ENCODE results near the gene GBX1. TPM values are rescaled to one million over a fixed set of nuclear protein-coding genes. Genes with fewer than 3 reads are reported as not detected.

The GBX1 gene
- total RNA-seq, 2 experiments from 2014 or later: not detected

DNA sequence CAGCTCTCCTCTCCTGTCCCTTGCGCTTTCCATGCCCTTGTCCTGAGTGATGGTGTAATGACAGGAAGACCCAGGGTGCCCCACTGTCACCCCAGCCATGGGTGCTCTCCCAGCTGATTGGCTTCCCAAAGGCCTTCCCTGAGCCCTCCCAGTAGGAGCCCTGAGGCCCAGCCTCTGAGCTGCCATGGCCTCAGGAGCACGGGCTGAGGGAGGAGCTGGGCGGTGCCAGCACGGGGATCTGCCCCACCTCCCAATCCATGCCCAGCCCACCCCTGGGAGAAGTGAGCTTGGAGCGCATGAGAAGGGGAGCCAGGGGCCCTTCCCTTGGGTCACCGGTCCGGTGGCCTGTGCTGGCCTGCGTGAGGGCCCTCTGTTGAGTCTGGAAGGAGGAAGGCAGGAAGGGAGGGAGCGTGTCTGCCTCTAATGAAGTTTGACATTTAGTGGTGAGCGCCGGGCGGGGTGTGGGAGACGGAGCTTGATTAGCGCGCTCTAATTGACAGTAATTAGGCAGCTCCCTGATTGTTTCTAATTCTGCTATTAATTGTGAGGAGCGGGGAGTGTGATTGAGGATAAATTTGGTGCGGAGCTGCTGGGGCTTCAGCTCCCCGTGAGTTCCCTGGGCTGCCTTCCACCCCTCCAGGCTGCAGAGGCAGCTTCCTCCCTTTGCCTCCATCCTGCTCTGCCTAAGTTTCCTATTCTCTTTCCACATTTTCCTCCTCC lies 28.3 kb downstream of the GBX1 start:
- no peaks in the 10 kb centered on the region for H3K4me1 Mint-ChIP-seq (ENCODE audit: low read depth)
- POLR2A ChIA-PET: no interaction called here
- H3K9me3 Mint-ChIP-seq: no peaks in the 10 kb centered on the region
- ATAC-seq: no peak
- intact Hi-C loops (cut with micrococcal nuclease): no loop called here
- no peak overlapping the region for H3K4me3 Mint-ChIP-seq
- DNase-seq: no peak
- no peak overlapping the region for H3K27ac Mint-ChIP-seq
- CTCF ChIA-PET: interaction anchor here (1.2 to 5.3 kb wide), 3 partner anchors 15 to 182 kb away, joined by 3 to 23 read pairs (median 8); no protein-coding TSS in a partner anchor
- no peaks in the 10 kb centered on the region for H3K27me3 Mint-ChIP-seq
- H3K36me3 Mint-ChIP-seq (ENCODE audit: low read depth): peaks cover 2% of the 10 kb centered on the region
- TF ChIP-seq, protein P1, sequence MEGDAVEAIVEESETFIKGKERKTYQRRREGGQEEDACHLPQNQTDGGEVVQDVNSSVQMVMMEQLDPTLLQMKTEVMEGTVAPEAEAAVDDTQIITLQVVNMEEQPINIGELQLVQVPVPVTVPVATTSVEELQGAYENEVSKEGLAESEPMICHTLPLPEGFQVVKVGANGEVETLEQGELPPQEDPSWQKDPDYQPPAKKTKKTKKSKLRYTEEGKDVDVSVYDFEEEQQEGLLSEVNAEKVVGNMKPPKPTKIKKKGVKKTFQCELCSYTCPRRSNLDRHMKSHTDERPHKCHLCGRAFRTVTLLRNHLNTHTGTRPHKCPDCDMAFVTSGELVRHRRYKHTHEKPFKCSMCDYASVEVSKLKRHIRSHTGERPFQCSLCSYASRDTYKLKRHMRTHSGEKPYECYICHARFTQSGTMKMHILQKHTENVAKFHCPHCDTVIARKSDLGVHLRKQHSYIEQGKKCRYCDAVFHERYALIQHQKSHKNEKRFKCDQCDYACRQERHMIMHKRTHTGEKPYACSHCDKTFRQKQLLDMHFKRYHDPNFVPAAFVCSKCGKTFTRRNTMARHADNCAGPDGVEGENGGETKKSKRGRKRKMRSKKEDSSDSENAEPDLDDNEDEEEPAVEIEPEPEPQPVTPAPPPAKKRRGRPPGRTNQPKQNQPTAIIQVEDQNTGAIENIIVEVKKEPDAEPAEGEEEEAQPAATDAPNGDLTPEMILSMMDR (IDR thresholded peaks at IDR 0.05): no peak

DNA sequence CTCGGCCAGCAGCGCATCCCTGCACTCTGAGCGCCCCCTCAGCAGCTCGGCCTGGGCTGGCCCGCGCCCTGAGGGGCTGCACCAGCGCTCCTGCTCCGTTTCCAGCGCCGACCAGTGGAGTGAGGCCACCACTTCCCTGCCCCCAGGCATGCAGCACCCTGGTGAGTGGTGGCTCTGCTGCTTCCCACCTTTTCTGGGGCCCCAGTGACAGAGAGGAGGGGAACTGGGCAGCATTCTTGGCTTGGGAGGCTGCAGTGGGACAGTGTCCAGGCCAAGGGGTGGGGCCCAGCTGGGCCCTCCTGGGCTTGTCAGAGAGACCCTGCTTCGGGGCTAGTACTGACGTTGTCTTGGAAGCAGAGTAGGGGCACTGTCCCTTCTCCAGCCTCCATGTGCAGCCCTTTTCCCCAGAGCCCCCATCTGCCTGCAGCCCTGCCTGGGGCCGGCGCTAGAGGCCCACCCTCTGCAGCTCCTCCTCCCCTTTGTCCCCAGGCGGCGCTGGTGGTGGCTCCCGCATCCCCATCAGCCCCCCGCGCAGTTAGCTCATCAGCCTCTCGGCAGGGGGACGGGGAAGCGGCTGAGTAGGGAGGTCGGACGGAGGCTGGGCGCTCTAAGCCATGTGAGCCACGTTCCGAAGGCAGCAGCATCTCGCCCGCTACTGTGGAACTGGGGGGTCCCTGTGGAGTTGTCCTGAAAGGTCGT lies 29.2 kb downstream of the GBX1 start:
- DNase-seq (no peak), ATAC-seq (no peak)
- TF ChIP-seq, protein P1 (IDR thresholded peaks at IDR 0.05): no peak
- H3K27ac Mint-ChIP-seq: no peak overlapping the region
- ChIA-PET CTCF (interaction anchor here (1.1 to 5.3 kb wide), 5 partner anchors 12 to 28 kb away, joined by 3 to 23 read pairs (median 5); no protein-coding TSS in a partner anchor), POLR2A (no interaction called here)
- no peaks in the 10 kb centered on the region for H3K4me1 Mint-ChIP-seq (ENCODE audit: low read depth)
- H3K9me3 Mint-ChIP-seq: no peaks in the 10 kb centered on the region
- H3K36me3 Mint-ChIP-seq (ENCODE audit: low read depth): peaks cover 2% of the 10 kb centered on the region
- no peak overlapping the region for H3K4me3 Mint-ChIP-seq
- no peaks in the 10 kb centered on the region for H3K27me3 Mint-ChIP-seq
- intact Hi-C loops (cut with micrococcal nuclease): no loop called here

DNA sequence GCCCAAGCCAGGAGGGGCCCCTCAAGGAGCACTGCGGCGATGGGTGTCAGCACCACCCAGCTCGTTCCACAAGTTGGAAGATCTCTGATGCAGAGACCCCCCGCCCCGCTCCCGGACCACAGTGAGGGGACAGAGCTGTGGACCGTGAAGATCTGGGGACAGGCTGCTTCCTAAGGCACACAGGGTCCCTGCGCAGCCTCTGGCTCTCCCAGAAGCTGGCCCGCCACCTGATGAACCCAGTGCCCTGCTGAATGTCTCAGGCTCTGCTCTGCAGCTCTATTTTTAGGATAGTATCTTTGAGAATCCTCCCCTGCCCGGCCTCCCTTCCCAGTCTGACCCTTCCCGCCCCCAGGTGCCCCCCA lies 29.7 kb downstream of the GBX1 start:
- H3K4me1 Mint-ChIP-seq (ENCODE audit: low read depth): no peaks in the 10 kb centered on the region
- no peak overlapping the region for H3K4me3 Mint-ChIP-seq
- CTCF ChIA-PET: interaction anchor here (1.1 to 5.3 kb wide), 4 partner anchors 13 to 28 kb away, joined by 3 to 23 read pairs (median 5); no protein-coding TSS in a partner anchor
- peaks cover 2% of the 10 kb centered on the region for H3K36me3 Mint-ChIP-seq (ENCODE audit: low read depth)
- DNase-seq (no peak), ATAC-seq (no peak)
- intact Hi-C loops (cut with micrococcal nuclease): no loop called here
- no peak overlapping the region for H3K27ac Mint-ChIP-seq
- H3K27me3 Mint-ChIP-seq: no peaks in the 10 kb centered on the region
- TF ChIP-seq, protein P1 (IDR thresholded peaks at IDR 0.05): no peak
- POLR2A ChIA-PET: no interaction called here
- no peaks in the 10 kb centered on the region for H3K9me3 Mint-ChIP-seq

DNA sequence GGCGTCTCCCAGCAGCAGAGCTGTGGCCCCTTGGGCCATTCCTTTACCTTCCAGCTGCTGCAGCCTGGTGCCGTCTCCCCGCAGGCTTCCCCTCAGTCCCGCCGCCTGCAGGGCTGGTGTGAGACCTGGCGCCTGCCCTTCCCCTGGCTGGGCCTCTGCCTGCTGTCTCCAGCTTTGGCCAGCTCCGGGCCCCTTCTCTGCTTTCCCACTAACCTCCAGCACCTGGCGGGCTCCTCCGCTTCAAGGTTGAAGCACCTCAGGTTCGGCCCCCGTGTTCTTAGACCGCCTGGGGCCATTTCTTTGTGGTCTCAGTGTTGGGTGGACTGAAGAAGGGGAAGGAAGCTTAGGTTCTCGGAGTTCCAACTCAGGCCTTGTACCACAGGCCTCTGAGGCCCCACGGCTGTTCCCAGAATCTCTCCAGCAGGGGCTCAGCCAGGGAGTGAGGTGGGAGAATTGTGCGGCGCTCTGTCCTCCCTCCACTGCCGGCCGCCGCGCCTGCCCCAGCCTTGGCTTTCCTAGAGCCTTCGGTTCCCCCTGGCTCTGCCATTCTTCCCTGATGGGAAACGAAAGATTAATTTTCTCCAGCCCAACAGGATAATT lies 30.3 kb downstream of the GBX1 start:
- DNase-seq (no peak), ATAC-seq (no peak)
- Mint-ChIP-seq H3K36me3 (ENCODE audit: low read depth) (peaks cover 2% of the 10 kb centered on the region), H3K4me1 (ENCODE audit: low read depth) (no peaks in the 10 kb centered on the region), H3K27ac (no peak overlapping the region), H3K27me3 (no peaks in the 10 kb centered on the region), H3K4me3 (no peak overlapping the region), H3K9me3 (no peaks in the 10 kb centered on the region)
- ChIA-PET POLR2A (no interaction called here), CTCF (interaction anchor here (1.1 to 5.3 kb wide), 4 partner anchors 13 to 29 kb away, joined by 3 to 23 read pairs (median 5); no protein-coding TSS in a partner anchor)
- intact Hi-C loops (cut with micrococcal nuclease): no loop called here
- TF ChIP-seq, protein P1 (IDR thresholded peaks at IDR 0.05): no peak
